Right renal cortex interstitium (tissue), 3 donors: ENCODE data around the gene SEMA3B. TPM values are rescaled to one million over a fixed set of nuclear protein-coding genes. Genes with fewer than 3 reads are reported as not detected.
"Not testable (repeated sequence)": the region's sequence is repeated elsewhere in the genome, so short reads cannot be mapped to it uniquely, and the experiment has no call there.

Experiments
- DNase-seq, 3 donors: peaks; one replicate each; pipeline ENCODE4 v3.0.0-alpha.2; 2013; ENCODE audit warnings: low read depth in 3 of 3, low spot score in 2 of 3
- polyA plus RNA-seq, 3 donors: library from polyadenylated mRNA; unstranded; fragments of 120-200 nt; gene quantifications; one replicate each; pipeline ENCODE4 v1.2.1, GENCODE V29; 2013; ENCODE audit not compliant: insufficient read length in 3 of 3

SEMA3B gene
- polyA plus RNA-seq, 3 donors: 75.2 to 77.0 (median 76.3) TPM

- DNase-seq: no peak
Observed at GRCh38 chr3:50303013-50303815, 34.3 kb downstream of the SEMA3B start, which contains the start of gene HYAL1. Gene HYAL1 (minus strand): TSS chr3:50303574. CDS start chr3:50302956, 618 bp downstream.

GRCh38 chr3:50304601-50305000 lies 35.7 kb downstream of the SEMA3B start:
- DNase-seq: no peak

- not testable (repeated sequence) for DNase-seq
Observed at GRCh38 chr3:50312041-50312440, 43.1 kb downstream of the SEMA3B start.

GRCh38 chr3:50314342-50314741 lies 45.4 kb downstream of the SEMA3B start:
- no peak for DNase-seq

- DNase-seq: no peak
Observed at GRCh38 chr3:50314816-50315215, 45.9 kb downstream of the SEMA3B start.

GRCh38 chr3:50316657-50317242 lies 47.8 kb downstream of the SEMA3B start:
- no peak for DNase-seq

DNA sequence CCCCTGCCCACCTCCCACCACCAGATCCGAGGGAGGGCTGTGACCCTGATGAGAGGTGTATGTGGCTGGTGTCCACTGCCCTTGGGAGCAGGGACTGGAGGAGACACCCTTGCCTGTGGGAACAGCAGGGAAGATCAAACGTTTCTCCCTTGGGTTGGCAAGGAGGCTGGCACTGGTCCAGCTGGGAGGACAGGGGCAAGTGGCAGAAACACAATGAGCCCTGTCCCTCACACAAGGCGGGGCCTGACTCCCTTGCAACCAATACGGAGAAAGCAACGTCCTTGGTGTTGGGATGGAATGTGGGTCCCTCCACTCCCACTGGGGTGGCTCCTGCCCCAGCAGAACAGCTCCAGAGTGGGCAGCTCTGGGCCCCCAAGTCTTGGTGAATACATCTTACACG lies 48.4 kb downstream of the SEMA3B start:
- DNase-seq: no peak

GRCh38 chr3:50318163-50318562 lies 49.2 kb downstream of the SEMA3B start:
- DNase-seq: no peak

DNA sequence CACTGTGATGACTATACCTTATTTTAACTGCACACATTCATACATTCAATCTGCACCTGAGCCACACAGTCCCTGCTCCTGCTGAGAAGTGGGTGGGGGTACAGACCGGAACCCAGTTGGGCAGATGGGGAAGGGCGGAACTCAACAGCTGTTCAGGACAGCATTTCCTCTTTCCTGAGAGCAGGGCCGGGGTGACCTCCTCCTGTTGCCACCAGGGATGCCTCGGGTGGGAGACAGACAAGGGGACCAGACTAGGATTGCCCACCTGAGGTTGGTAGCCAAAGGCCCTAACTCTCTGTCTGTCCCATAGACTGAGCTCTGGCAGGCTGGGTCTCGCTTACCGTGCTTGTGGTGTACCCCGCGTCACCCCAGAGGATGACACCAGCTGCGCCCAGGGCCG lies 49.7 kb downstream of the SEMA3B start:
- DNase-seq: no peak

DNA sequence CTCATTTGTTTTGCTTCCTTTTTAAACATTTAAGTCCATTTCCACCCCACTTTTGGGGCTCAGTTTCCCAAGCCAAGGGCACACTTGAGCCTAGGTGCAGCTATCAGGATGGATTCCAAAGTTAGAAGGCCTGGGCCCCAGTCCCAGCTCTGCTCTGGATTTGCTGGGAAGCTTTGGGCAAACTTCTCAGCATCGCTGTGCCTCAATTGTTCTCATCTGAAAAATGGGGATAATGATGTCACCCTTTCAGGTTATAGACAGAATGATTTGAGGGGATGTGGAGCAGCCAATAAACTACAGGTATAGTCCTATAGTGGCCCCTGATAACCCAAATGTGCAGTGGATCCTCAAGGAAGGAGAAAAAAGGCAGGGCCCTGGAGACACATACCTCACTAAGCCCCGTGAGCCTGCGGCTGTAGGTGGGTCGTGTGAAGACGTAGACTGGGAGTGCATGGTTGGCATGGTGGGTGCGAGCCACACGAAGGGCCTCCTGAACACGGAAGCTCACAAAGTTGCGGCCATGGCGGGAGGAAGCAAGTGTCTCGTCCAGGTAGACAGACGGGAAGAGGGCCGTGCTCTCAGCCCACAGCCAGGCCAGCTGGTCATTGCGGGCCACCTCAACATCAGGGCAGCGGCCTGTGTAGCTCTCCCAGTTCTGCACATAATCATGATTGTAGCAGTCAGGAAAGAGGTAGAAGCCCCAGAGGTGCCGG lies 50.4 kb downstream of the SEMA3B start:
- no peak for DNase-seq

GRCh38 chr3:50319894-50320625 lies 51.1 kb downstream of the SEMA3B start:
- no peak for DNase-seq

- peak in 1 of 3 donors; percentile 68 for DNase-seq
Observed at GRCh38 chr3:50320853-50321335, 51.9 kb downstream of the SEMA3B start.

DNA sequence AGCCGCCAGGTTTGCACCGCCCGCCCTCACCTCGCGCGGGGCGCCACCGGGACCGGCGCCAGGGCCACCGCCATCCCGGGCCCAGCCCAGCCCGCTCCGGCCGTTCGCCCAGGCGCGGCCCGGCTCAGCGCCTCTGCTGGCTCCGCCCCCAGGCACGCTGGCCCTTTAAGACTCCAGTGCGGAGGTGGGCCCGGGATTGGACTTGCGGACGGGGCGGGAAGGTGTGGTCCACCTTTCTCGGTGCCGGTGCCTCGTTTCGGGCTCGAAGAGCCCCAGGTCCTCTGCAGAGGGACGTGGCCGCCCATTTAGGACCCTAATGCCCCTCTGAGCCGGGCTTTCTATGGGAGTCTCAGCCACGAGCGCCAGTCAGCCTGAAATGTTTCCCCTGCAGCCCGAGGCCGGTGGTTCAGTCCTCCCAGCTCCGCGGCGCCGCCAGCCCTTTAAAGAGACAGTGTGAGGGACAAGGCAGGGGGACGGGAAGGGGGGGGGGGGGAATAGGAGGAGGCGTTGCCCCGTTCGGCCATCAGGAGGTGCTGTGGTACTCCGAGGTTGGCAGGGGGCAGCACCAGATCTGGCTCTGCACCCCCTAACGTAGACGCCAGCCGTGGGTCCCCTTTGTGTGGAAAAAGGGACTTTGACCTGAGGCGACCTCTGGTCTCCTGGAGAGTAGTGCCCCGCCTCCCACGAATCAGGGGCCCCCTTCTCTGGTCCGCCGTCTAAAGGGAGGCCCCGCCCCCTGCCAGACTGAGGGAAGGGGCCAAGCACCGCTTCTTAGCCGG lies 52.6 kb downstream of the SEMA3B start:
- peak in 1 of 3 donors; percentile 87 for DNase-seq

DNA sequence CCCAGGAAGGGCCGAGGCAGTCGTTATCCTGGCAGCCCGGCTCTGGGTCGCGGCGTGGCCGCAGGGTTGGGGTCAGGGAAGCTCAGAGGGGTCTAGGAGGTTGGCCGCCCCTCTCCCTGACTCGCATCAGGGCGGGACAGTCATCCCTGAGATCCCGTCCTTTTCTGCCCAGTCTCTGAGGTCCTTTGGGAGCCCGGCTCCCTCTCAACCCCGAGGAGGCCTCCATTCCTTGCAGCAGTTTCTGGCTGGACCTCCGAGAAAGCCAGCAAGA lies 53.1 kb downstream of the SEMA3B start:
- DNase-seq: no peak

DNA sequence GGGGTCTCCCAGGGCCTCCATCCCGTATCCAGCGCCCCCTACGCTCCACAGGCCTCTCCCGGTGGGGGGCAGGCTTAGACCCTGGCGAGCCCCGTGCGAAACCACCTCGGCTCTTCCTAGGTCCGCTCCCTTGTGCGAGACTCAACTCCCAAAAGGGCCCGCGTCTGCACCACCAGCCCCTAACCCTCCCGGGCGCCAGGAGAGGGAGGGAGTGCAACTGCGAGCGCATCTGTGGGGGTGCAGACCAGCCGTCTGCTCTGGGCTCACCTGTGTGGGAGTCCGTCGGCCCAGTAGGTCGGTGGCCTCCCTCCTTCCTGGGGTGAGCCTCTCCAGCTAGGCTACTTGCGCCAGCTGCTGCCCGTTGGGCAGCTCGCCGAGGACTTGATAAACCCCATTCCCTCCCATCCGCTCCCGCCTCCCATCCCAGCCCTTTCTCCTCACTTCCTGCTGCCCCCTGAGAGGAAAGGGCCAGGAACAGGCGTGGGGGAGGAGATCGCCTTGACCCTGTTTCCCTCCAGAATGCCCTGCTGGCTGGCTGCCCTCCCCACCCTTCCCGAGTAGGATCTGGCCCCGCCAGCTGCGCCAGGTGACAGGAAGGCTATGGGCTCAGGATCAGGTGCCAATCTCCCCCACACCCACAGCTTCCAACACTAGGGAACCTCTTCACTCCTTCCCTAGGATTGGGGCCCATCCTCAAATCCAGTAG lies 53.6 kb downstream of the SEMA3B start, which contains the start of gene HYAL2:
Gene HYAL2 (minus strand): TSS at position 360 of the 706 bp plus-strand sequence. CDS start 2,256 bp downstream, outside the sequence.
- DNase-seq: no peak

DNA sequence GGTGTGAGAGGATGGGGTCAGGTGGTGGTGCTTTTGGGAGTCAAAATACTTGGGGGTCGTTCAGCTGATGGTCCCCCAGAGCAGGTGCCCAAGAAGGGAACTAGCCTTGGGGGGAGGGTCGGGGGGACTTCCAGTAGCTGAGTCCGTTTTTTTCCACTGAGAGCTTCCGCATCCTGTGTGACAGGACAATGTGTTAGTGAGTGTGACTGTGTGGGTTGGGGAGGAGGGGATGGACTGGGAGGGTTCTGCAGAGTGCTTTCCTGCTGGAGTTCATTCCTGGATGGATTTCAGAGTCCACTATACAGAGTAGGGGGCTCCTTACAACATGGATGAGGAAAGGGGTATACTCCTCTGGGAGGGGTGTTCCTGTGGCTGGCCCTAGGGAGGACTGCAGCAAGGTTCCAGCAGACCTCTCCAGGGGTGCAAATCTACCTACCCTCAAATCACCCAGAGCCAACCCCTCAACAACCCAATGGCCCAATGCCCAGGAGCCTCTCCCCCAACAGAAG lies 54.2 kb downstream of the SEMA3B start:
- no peak for DNase-seq

- no peak for DNase-seq
Observed at GRCh38 chr3:50323614-50324199, 54.8 kb downstream of the SEMA3B start.

- no peak for DNase-seq
Observed at GRCh38 chr3:50324351-50325112, 55.6 kb downstream of the SEMA3B start.
